ENCODE results near the gene SLC45A3. TPM values are rescaled to one million over a fixed set of nuclear protein-coding genes. Genes with fewer than 3 reads are reported as not detected.

Gene SLC45A3
- total and polyA plus RNA-seq, 8 donors: 1.6 to 30.1 (median 6.5) TPM

DNA sequence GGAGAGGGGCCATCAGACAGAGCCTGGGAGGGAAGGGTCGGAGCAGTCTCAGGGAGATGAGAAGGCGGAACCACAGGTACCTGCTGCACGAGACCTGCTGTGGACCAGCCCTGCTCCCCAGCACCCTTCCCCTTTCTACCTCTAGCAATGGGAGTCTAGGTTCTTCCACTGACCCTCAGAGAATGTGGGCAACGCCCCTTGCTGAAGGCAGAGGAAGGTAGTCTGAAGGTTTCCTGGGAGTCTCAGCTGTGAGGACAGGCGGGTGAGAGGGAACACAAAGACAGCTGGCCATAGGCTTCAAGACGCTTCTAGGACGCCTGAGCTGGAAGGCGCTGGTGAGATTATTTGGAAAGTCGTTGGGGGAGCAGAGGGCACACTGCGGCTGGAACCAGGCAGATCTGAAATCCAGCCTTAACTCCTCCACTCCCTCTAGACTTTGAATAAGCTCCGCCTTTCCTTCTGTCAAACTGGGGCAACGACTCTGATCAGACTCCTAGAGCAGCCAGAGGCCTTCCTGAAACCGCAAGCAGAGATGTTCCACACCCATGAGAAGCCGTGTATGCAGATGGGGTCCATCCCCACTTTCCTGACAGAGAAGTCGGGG, 18.1 kb downstream of the SLC45A3 start:
- intact Hi-C loops (cut with DNase I; ENCODE audit: low total_unique reads): loop anchor here (10.0 kb wide), 1 partner anchor 53 kb away; no protein-coding TSS in a partner anchor
- TF ChIP-seq POLR2A (IDR thresholded peaks at IDR 0.05) (no peak), EP300 (IDR thresholded peaks at IDR 0.05) (no peak), POLR2AphosphoS5 (IDR thresholded peaks at IDR 0.05) (no peak)
- TF ChIP-seq, protein P1, sequence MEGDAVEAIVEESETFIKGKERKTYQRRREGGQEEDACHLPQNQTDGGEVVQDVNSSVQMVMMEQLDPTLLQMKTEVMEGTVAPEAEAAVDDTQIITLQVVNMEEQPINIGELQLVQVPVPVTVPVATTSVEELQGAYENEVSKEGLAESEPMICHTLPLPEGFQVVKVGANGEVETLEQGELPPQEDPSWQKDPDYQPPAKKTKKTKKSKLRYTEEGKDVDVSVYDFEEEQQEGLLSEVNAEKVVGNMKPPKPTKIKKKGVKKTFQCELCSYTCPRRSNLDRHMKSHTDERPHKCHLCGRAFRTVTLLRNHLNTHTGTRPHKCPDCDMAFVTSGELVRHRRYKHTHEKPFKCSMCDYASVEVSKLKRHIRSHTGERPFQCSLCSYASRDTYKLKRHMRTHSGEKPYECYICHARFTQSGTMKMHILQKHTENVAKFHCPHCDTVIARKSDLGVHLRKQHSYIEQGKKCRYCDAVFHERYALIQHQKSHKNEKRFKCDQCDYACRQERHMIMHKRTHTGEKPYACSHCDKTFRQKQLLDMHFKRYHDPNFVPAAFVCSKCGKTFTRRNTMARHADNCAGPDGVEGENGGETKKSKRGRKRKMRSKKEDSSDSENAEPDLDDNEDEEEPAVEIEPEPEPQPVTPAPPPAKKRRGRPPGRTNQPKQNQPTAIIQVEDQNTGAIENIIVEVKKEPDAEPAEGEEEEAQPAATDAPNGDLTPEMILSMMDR (IDR thresholded peaks at IDR 0.05): no peak
- Histone ChIP-seq H3K4me3 (peak overlapping the region in 2 of 4 donors; percentile 4 to 17), H3K36me3 (peaks cover 0 to 8% (median 0%) of the 10 kb centered on the region in 4 donors), H3K27ac (peak overlapping the region in 4 of 5 donors; percentile 12 to 87 (median 40)), H3K9me3 (no peaks in the 10 kb centered on the region), H3K27me3 (no peaks in the 10 kb centered on the region), H3K4me1 (peaks cover 27 to 85% (median 44%) of the 10 kb centered on the region in 4 donors)
- 55 to 64% (median 60%) methylated on average over 14 to 15 of the region's 15 CpGs for WGBS, 5 donors
- peak in 1 of 2 donors; percentile 52 for DNase-seq

DNA sequence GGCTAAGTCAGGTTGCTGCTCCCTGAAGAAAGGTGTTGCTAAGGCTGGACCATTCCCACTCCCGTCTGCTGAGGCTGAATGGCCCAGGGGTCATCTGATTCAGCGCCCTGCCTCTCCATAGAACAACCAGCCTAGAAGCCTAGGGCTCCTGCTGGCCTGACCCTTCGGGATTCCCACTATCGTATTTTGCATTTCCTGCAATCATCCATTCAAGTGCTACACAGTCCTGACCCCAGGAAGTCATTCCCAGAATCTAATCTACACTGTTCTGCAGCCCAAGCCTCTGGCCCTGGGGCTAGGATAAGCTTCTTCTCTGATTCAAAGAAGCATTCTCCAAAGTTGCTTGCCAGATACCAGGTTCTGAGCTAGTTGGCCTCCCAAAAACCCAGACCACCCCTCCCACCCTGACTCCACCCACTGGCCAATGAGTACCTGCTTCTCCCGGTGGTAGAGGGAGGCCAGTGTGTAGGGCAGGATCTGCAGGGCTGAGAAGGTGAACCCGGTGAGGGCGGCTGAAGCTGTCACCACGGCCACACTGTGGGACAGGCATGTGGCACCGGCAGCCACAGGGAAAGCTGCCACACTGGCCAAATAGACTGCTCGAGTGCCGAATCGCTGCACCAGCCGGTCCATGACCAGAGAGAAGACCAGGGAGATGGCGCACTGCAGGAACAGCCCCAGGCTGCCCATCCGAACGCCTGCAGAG, 18.7 kb downstream of the SLC45A3 start:
- intact Hi-C loops (cut with DNase I; ENCODE audit: low total_unique reads): loop anchor here (10.0 kb wide), 1 partner anchor 53 kb away; no protein-coding TSS in a partner anchor
- DNase-seq: no peak
- Histone ChIP-seq H3K9me3 (no peaks in the 10 kb centered on the region), H3K27me3 (no peaks in the 10 kb centered on the region), H3K36me3 (peaks cover 0 to 8% (median 0%) of the 10 kb centered on the region in 4 donors), H3K4me3 (peak overlapping the region in 2 of 4 donors; percentile 4 to 17), H3K27ac (peak overlapping the region in 3 of 5 donors; percentile 24 to 87 (median 55)), H3K4me1 (peaks cover 27 to 78% (median 40%) of the 10 kb centered on the region in 4 donors)
- WGBS, 5 donors: 67 to 75% (median 68%) methylated on average over 16 of the region's 16 CpGs
- TF ChIP-seq, protein P1 (IDR thresholded peaks at IDR 0.05): no peak
- TF ChIP-seq POLR2A (IDR thresholded peaks at IDR 0.05) (no peak), POLR2AphosphoS5 (IDR thresholded peaks at IDR 0.05) (no peak), EP300 (IDR thresholded peaks at IDR 0.05) (no peak)

DNA sequence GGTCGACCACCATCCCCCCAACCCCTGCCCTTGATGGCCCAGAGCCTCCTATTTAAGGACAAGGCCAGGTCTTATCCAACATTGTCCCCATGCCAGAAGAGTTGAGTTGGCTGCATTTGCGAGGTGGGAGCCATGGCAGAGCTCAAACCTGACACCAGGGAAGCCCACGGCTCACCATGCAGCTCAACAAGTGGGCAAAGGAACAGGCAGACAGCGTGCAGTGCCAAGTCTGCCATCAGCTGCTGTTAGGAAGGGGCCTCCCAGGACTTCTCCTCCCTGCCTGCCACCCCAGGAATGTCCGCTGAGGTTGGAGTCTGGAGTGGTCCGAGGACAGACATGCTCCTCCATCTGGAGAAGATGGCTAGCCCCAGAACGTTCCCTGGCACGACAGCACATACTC, 19.9 kb downstream of the SLC45A3 start:
- no peak for DNase-seq

More for the DNA sequence above, 19.9 kb downstream of the SLC45A3 start:
- Histone ChIP-seq H3K4me3 (no peak overlapping the region), H3K4me1 (peaks cover 15 to 66% (median 29%) of the 10 kb centered on the region in 4 donors), H3K36me3 (peaks cover 0 to 8% (median 0%) of the 10 kb centered on the region in 4 donors), H3K27ac (peak overlapping the region in 1 of 5 donors; percentile 8), H3K27me3 (no peaks in the 10 kb centered on the region), H3K9me3 (no peaks in the 10 kb centered on the region)
- intact Hi-C loops (cut with DNase I; ENCODE audit: low total_unique reads): loop anchor here (10.0 kb wide), 1 partner anchor 54 kb away; no protein-coding TSS in a partner anchor
- WGBS, 5 donors: 74 to 91% (median 79%) methylated on average over 4 to 8 of the region's 8 CpGs
- TF ChIP-seq, protein P1 (IDR thresholded peaks at IDR 0.05): no peak
- TF ChIP-seq EP300 (IDR thresholded peaks at IDR 0.05): no peak

All from stomach (tissue), 9 donors.